Inflammatory macrophage treated with lipopolysaccharide for 1 hour (primary cell): ENCODE results near the gene GHDC.
A peak's percentile ranks its signal among the peaks of the same experiment; 100 is the strongest.

Experiments used
- DNase-seq, 2 donors: peaks; one replicate each; pipeline ENCODE4 v3.0.0-alpha.2; 2020 to 2022

Gene GHDC

GRCh38 chr17:42181851-42182207 lies 12.5 kb downstream of the GHDC start:
- no peak for DNase-seq

- DNase-seq: peak; percentile 92 to 97
Observed at GRCh38 chr17:42180922-42181850, 13.1 kb downstream of the GHDC start, which contains the start of gene KCNH4. TSS of gene KCNH4 (minus strand) at chr17:42181142. CDS start at chr17:42180945, 197 bp downstream.

- no peak for DNase-seq
Observed at GRCh38 chr17:42180411-42180921, 13.8 kb downstream of the GHDC start.

- no peak for DNase-seq
Observed at GRCh38 chr17:42179911-42180410, 14.3 kb downstream of the GHDC start.

GRCh38 chr17:42179335-42179734 lies 15.0 kb downstream of the GHDC start:
- DNase-seq: no peak

- peak; percentile 74 to 90 for DNase-seq
Observed at GRCh38 chr17:42178817-42179216, 15.5 kb downstream of the GHDC start.

- peak in 1 of 2 donors; percentile 12 for DNase-seq
Observed at GRCh38 chr17:42177684-42178083, 16.6 kb downstream of the GHDC start.

- DNase-seq: no peak
Observed at GRCh38 chr17:42174126-42174783, 20.0 kb downstream of the GHDC start.

GRCh38 chr17:42171831-42172230 lies 22.5 kb downstream of the GHDC start:
- no peak for DNase-seq

- DNase-seq: no peak
Observed at GRCh38 chr17:42169351-42169750, 24.9 kb downstream of the GHDC start.

GRCh38 chr17:42167807-42168206 lies 26.5 kb downstream of the GHDC start:
- peak in 1 of 2 donors; percentile 17 for DNase-seq

- no peak for DNase-seq
Observed at GRCh38 chr17:42166196-42166763, 28.0 kb downstream of the GHDC start.

GRCh38 chr17:42165751-42166150 lies 28.5 kb downstream of the GHDC start:
- no peak for DNase-seq

- no peak for DNase-seq
Observed at GRCh38 chr17:42163696-42164407, 30.4 kb downstream of the GHDC start.

GRCh38 chr17:42163113-42163512 lies 31.2 kb downstream of the GHDC start:
- DNase-seq: peak in 1 of 2 donors; percentile 46

GRCh38 chr17:42160531-42160910 lies 33.8 kb downstream of the GHDC start:
- DNase-seq: no peak

GRCh38 chr17:42159796-42160530 lies 34.3 kb downstream of the GHDC start:
- DNase-seq: no peak

GRCh38 chr17:42155614-42156045 lies 38.7 kb downstream of the GHDC start:
- DNase-seq: no peak

GRCh38 chr17:42153919-42154742 lies 40.2 kb downstream of the GHDC start:
- peak; percentile 13 to 22 for DNase-seq

GRCh38 chr17:42146911-42147607 lies 47.2 kb downstream of the GHDC start:
- DNase-seq: no peak
